HG03432 (cell line): ENCODE data around the gene BTG1.
"Not testable (repeated sequence)": the region's sequence is repeated elsewhere in the genome, so short reads cannot be mapped to it uniquely, and the experiment has no call there.

Experiments
- ATAC-seq: cut with Tn5 transposase; IDR thresholded peaks from one replicate; pipeline ENCODE4 v1.9.1; 2021; ENCODE audit warnings: mild to moderate bottlenecking, moderate library complexity; ENCODE audit not compliant: unreplicated experiment

Gene BTG1

GRCh38 chr12:92151916-92152315, 6.3 kb upstream of the BTG1 start:
- no peak for ATAC-seq

GRCh38 chr12:92149563-92149962, 3.9 kb upstream of the BTG1 start:
- no peak for ATAC-seq

- no peak for ATAC-seq
These were observed 1.8 kb upstream of the BTG1 start for GRCh38 chr12:92147491-92147890.

- no peak for ATAC-seq
These were observed 1.0 kb upstream of the BTG1 start for GRCh38 chr12:92146497-92147224.

- peak; percentile 9 for ATAC-seq
These were observed 240 bp downstream of the BTG1 start for GRCh38 chr12:92145481-92145730.

GRCh38 chr12:92144631-92145480, 790 bp downstream of the BTG1 start:
- ATAC-seq = no peak

GRCh38 chr12:92143686-92144630, 1.7 kb downstream of the BTG1 start:
- peak; percentile 15 for ATAC-seq

- no peak for ATAC-seq
These were observed 2.4 kb downstream of the BTG1 start for GRCh38 chr12:92143258-92143657.

- no peak for ATAC-seq
These were observed 3.3 kb downstream of the BTG1 start for GRCh38 chr12:92142251-92142926.

GRCh38 chr12:92141591-92142121, 4.0 kb downstream of the BTG1 start:
- ATAC-seq = no peak

- no peak for ATAC-seq
These were observed 4.6 kb downstream of the BTG1 start for GRCh38 chr12:92140896-92141536.

- ATAC-seq = no peak
These were observed 5.5 kb downstream of the BTG1 start for GRCh38 chr12:92140156-92140555.

- ATAC-seq = no peak
These were observed 6.0 kb downstream of the BTG1 start for GRCh38 chr12:92139634-92140150.

GRCh38 chr12:92138626-92139025, 7.0 kb downstream of the BTG1 start:
- ATAC-seq = no peak

- ATAC-seq = no peak
These were observed 7.5 kb downstream of the BTG1 start for GRCh38 chr12:92138144-92138543.

GRCh38 chr12:92136965-92137721, 8.5 kb downstream of the BTG1 start:
- no peak for ATAC-seq

- no peak for ATAC-seq
These were observed 9.5 kb downstream of the BTG1 start for GRCh38 chr12:92136026-92136730.

- ATAC-seq = not testable (repeated sequence)
These were observed 10.1 kb downstream of the BTG1 start for GRCh38 chr12:92135541-92135940.
